Spleen (tissue), 7 donors: ENCODE measurements around the gene ATP2C2.

Experiments
- POLR2A ChIP-seq, 3 donors: fragments of 450-650 bp; IDR thresholded peaks; one replicate each; pipeline ENCODE4 v1.5.1; 2017; ENCODE audit warnings: antibody characterized with exemption in 3 of 3, mild to moderate bottlenecking in 1 of 3
- POLR2AphosphoS5 ChIP-seq, 3 donors: sonication (generic); formaldehyde crosslinking; IDR thresholded peaks; one replicate each; pipeline ENCODE4 v1.5.1; 2017; ENCODE audit warnings: antibody characterized with exemption in 3 of 3
- TF ChIP-seq, protein P1 (sequence below), 11 experiments: fragments of 200-600 bp in 7 of 11; fragments of 450-650 bp in 4 of 11; sonication (generic) in 4 of 11; IDR thresholded peaks in 8 of 11; conservative IDR thresholded peaks in 3 of 11; 1 replicate in 7 of 11; 2 replicates in 4 of 11; pipeline versions ENCODE4 v1.4.0 to v1.8.0; 2016 to 2021; ENCODE audit warnings: antibody characterized with exemption in 11 of 11, inconsistent platforms in 4 of 11, mild to moderate bottlenecking in 1 of 11
- donor health status: DM: no; HTN: no; CAD: no; lungs with moderate emphysema.
- donor health status: DM: no; HTN: no; CAD: no.
- donor health status: DM: no; HTN: no; CAD: no.

DNA sequence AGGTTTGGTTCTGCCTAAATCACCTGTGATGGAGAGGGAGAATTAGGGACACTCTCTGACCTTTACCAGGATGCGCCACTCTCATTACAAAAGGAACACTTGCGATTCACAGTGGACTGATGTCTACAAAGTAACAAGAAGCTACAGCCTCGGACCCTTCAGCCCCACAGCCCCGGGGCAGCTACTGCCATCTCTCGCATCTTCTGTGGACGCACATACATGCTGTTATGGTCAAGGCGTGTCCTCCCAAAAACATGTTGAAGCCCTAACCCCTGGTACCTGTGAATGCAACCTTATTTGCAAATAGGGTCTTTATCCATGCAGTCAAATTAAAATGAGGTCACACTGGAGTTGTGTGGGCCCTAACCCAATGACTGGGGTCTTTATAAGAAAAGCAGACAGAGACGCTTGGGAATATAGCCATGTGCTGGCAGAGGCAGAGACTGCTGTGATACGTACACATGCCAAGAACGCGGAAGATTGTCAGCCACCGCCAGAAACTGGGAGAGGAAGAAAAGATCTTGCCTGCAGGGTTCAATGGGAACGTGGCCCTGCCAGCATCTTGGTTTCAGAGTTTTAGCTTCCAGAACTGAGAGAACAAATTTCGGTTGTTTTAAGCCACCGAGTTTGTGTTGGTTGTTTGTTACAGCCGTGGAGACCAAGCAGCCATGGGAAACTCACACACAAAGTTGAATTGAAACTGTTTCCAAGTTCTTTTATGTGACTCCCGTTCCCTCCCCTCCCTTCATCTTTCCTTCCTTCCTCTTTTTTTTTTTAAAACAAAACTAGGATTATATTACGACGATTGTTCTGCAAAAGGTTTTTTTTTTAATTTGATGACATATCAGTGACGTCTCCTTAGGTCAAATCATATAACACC, 23.1 kb downstream of the ATP2C2 start:
- TF ChIP-seq, protein P1, sequence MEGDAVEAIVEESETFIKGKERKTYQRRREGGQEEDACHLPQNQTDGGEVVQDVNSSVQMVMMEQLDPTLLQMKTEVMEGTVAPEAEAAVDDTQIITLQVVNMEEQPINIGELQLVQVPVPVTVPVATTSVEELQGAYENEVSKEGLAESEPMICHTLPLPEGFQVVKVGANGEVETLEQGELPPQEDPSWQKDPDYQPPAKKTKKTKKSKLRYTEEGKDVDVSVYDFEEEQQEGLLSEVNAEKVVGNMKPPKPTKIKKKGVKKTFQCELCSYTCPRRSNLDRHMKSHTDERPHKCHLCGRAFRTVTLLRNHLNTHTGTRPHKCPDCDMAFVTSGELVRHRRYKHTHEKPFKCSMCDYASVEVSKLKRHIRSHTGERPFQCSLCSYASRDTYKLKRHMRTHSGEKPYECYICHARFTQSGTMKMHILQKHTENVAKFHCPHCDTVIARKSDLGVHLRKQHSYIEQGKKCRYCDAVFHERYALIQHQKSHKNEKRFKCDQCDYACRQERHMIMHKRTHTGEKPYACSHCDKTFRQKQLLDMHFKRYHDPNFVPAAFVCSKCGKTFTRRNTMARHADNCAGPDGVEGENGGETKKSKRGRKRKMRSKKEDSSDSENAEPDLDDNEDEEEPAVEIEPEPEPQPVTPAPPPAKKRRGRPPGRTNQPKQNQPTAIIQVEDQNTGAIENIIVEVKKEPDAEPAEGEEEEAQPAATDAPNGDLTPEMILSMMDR (IDR thresholded peaks at IDR 0.05 in 8 of 11, conservative IDR thresholded peaks at IDR 0.05 in 3 of 11), result no peak
- TF ChIP-seq POLR2A (IDR thresholded peaks at IDR 0.05) (no peak), POLR2AphosphoS5 (IDR thresholded peaks at IDR 0.05) (no peak)
